HG03280 (cell line): ENCODE data around the gene VTI1A.

Experiments used
- ATAC-seq: cut with Tn5 transposase; IDR thresholded peaks from one replicate; pipeline ENCODE4 v1.9.1; 2021; ENCODE audit warnings: mild to moderate bottlenecking, moderate library complexity; ENCODE audit not compliant: unreplicated experiment

Gene VTI1A

DNA sequence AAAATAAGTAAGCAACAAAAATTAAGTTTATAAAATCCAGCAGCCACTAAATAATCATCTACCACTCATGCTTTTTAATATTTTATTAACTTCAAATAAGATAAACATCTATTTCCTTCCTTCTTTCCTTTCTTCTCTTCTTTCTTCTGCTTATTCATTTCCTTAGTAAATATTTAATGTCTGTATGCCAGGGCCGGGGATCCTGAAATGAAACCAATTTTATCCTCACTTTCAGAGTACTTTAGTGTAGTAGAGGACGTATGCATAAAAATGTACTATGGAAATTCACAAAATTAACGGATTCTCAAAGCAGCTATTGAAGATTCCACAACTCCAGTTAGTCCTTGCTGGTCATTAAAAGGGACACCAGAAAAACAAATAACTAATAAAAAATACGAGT lies 224.7 kb downstream of the VTI1A start:
- no peak for ATAC-seq

DNA sequence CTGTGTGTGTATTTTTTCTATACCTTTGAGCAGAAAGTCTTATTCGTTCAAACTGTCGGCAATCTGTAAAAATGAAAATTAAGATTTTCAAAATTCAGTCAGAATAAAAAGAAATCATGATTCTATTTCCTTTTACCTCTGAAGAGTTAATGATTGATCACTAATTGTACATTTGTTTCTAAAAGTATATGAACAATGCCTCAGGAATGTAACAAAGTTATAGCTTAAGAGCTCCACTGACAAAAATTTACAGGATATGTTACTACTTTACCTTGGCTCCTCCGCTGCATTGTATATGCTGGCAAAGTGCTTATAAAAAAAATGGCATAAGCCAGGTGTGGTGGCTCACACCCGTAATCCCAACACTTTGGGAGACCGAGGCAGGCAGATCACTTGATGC lies 225.7 kb downstream of the VTI1A start:
- no peak for ATAC-seq

DNA sequence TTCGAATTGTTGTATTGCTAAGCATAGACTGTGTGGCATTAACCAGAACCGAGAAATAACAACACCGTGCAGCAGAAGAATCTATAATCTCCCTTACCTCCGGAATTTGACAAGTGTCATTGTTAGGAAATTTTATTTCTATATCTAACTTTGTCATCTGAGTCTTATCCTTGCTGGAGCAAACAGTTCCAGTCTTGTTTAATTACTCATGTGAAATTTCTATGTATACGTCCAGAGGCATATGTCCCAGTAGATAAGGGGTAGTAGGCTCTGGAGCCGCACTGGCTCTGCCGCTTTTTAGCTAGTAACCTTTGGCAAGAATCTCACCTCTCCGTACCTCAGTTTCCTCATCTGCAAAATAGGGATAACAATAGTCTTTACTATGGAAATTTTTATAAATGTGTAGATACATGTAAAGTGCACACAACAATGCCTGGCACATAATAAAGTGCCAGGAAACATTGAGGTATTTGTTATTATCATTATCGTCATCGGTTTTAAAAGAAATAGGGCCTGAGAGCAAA lies 228.6 kb downstream of the VTI1A start:
- no peak for ATAC-seq

DNA sequence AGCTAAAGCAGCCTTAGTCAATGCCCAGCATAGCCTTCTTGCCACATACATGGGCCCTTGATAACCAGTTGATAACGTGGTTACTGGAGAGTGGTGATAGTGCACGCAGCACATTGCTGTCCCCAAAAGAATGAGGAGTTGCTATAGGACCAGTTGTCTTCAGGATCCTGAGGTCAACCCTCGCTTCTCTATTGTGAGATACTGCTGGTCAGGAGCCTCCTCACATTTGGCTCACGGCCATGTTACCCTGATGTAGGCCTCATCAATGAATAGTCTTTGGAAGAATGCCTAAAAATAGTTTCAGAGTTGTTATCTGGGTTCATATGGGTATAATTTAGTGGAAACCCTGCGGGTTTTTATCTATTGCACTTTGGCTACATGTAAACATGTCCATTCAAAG lies 230.7 kb downstream of the VTI1A start:
- ATAC-seq, result no peak

DNA sequence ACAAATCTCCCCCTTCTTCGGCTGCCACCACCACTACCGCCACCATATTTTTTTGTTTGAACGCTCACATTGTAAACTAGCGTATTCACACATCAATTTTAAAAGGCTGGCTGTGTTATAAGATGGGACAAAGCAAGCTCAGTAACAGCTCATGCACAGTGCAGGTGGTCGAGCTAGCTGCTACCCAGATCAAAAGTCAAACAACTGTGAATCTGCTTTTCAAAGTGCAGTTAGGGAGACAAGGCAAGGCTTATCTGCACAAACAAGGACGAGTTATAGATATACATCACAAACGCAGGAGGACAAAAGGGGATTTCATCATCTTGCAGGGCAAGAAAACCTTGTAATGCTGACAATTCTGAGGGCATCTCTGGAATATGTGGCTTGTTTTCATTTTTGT lies 231.6 kb downstream of the VTI1A start:
- no peak for ATAC-seq

DNA sequence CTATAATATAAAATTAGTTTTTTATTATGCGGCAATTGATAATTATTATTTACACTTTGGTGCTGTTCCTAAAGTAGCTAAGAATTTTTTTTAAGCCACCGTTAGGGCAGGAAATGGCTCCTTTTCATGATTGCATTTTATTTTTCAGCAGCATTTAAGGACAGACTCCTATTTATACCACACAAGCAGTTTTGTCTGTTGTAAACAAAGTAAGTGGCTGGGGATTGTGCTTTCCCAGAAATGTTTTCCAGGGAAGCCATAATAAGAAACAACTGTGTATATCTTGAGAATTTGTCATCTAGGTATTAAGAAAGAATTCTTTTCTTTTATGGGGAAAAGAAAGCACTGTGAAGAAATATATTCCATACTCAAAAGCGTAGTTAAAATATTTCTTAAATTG lies 232.0 kb downstream of the VTI1A start:
- ATAC-seq, result no peak

DNA sequence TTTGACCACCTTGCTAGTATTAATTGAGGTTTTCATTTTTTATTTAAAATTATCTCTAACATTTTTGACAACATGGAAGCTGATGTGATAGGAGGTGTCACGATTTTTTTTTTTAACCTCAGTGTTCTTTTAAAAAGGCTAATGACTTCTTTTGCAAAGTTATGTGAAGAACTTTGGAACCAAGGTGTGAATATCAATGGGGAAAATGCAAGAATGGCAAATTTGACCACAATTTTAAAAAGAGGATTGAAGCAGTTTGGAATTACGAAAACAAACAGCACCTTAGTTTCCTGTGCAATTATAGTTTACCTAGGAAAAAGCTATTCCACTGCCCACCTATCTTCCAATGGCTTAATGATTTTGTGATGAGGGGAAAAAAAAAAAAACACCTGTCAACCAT lies 232.4 kb downstream of the VTI1A start:
- ATAC-seq, result no peak

DNA sequence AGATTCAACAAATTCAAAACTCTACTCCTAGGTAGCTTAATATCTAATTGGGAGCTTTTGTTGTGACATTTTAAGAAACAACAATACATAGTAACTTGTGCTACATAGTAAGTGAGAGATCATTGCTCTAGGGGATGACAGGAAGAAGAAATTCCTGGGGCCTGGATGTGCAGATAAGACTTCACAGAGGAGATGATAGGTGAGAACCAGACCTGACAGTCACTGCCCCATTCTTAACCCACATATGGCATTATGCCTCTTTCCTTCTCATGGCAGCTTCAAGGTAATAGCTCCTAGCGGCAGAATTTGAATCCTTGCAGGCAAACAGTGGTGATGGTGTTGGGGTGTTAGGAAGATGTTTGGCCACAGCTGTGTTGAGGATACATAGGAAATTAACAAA lies 233.6 kb downstream of the VTI1A start:
- no peak for ATAC-seq

DNA sequence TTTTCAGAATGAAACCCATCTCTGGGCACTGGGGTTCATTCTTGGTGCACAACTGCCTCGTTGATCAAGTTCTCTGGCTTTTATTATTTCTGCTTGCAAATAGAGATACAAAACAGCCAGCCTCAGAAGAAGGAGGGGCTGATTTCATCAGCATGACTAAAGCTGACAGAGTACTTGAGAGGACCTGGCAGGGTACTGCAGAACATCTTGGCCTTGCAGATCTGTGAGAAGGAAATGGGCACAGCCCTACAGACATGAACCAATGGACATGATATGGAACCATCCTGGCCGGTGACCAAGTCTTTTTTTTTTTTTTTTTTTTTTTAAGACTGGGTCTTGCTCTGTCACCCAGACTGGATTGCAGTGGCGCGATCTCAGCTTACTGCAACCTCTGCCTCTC lies 240.6 kb downstream of the VTI1A start:
- no peak for ATAC-seq

DNA sequence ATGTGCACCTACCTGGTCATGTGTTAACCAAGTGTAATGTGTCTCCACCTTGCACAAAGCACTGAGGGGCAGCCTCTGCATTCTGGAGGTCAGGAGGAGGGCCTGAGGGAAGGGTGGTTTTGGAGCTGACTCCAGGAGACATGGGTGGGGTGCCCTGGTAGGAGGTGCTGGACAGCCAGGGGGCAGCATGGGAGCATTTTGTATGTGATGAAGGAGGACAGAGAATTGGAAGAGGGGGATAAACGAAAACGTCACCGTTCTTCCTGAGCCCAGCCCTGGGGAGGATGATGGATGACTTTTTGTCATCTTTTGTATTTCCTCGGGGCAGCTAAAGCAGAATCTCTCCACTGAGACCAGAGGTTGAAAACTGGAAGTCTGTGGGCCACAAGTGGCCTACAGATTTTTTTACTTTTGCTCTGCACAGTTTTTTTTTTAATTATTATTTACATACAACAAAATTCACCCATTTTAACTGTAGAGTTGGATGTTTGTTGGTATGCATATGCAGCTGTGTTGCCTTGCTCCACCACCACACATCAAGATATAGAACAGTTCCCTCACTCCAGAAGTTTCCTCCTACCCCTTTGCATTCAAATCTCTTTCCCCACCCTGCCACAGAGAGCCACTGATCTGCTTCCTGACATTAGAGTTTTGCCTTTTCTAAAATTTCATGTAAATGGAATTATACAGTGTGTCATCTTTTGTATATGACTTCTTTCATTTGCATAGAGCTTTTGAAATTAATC lies 242.5 kb downstream of the VTI1A start:
- no peak for ATAC-seq

DNA sequence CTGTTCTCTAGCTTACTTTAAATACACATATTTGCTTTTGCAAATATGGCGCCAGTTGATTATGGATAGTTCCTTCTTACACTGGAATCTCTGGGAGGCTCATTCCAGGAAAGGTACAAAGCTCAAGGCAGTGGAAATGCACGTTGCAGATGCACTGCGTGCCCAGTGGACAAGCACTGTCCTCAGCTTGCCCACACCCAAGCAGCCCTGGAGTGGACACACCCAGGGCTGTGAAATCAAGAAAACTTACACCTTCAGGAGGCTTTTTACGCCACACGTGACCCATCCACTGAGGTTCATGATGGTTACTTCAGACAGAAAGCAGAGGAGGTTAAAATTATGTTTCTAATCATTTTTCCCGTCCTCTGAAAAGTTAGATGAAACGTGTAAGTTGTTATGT lies 248.5 kb downstream of the VTI1A start:
- no peak for ATAC-seq

DNA sequence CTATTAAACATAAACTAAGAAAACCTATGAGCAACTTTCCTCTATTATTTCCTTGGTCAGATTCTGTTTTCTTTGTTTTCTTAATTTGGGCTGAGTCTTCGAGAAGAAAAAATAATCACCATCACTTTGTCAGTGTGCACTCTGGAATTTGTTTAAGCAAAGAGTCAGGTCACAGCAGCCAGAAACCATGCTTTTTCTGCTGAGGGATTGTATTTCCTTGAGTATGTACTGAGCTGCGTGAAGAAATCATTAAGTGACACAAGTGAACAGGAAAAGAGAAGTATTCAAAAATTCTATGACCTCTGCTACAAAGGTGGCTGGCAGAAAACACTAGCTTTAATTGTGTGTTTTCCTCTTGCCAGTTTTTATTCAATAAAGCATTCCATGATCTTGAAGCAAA lies 249.6 kb downstream of the VTI1A start:
- no peak for ATAC-seq

DNA sequence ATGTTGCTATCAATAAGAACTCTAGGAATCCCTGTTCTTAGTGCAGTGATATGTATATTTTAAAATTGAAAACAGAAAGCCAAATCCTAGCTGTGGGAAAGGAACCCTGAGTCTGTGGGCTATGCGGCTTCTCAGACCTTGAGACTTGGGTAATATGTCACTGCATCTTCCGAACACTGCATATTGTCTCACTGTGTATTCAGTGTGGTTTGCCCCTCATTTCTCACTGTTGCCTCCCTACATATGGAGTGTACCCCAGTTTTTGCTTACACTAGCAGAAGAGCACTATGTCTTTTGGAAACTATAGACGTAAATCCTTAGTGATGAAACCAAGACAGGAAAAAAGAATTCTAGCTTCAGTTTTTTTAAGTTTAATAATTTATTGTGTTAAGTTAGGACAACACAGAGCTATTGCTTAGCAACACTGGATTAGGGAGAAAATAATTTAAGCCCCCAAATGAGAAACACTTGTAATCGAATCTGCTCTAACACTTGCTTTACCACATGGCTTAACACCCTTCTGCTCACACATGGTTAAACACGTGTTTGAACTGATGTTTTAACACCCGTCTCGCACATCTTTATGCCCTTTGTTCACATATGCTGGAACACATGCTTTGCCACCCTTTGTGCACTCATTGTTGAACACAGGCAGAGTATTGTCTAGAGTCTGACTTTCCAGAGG lies 251.3 kb downstream of the VTI1A start:
- ATAC-seq, result no peak

DNA sequence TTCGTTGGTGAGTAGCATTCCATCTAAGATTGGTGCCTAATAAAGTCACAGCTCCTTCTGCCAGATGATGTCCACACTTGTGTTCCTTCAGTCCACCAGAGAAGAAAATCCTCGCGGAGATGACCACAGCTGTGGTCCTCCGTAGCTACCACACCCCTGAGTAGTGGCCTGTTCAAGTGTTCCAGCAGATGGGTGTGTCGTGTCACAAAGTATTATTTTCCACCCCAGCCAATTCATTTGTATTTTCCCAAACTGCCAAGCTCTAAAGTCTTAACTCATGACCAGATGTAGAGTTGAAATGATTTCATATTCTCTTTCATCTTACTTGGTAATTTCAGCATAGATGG lies 251.8 kb downstream of the VTI1A start:
- no peak for ATAC-seq

DNA sequence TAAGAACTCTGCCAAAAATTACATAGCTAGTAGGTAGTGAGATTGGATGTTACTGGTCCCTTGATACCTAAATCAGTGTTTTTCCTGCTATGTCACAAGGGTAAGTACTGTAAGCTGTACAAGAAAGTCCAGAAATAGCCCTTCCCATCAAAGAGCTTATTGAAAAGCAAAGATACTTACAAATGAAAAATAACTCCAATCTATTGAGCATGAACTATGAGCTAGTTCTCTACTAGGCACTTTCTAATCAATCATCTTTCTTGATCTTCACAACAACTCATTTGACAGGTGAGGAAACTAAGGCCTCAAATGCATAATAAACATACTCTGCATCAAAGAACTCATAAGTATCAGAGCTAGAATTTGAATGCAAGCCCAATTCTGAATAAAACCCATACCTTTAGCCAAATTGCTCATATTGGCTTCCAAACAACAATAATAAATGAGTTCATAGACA lies 253.2 kb downstream of the VTI1A start:
- ATAC-seq, result no peak

DNA sequence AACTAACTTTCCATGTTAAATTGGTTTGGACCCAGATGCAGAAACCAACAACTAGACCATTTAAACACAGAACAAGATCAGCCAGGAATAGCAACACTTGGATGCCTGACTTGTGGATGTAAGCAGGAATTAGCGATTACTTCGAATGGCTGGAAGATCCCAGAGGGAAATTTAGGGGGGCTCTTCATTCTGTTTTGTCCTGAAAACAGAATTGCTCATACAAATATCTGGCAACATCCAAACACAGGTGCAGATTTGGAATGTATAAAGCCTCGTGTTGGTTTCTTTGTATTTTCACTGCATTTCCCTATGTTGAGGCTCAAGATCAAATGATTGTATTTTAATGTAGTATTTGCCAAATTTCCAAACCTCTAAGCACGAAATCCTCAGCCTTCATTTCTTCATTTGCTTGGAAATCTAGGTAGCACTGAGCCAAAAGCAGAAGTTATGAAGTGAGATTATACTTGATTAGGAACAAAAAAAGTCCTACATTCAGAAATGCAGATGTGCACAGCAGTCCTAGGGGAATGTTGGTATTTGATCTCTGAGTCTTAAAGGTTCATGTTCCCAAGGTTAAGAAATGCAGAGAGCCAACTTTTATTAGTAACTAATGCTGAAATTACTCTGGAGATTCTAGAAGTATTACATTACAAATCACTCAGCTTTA lies 254.3 kb downstream of the VTI1A start:
- ATAC-seq, result no peak

DNA sequence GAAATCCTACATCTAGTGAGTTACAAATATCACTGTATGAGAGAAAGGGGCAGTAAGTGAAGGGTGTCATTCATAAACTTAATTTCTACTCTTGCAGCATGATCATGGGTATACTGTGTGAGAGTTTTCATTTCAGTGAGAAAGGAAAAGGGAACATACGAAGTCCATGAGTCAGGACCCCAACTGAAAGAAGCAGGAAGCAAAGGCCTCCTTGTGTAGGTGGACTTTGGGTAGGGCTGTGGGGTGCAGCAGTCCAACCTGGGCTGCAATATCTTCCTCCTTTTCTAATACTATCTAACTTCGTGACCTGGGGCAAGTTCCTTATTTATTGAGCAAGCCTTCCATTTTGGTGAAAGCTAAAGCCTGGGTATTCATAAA lies 254.9 kb downstream of the VTI1A start:
- ATAC-seq, result no peak

DNA sequence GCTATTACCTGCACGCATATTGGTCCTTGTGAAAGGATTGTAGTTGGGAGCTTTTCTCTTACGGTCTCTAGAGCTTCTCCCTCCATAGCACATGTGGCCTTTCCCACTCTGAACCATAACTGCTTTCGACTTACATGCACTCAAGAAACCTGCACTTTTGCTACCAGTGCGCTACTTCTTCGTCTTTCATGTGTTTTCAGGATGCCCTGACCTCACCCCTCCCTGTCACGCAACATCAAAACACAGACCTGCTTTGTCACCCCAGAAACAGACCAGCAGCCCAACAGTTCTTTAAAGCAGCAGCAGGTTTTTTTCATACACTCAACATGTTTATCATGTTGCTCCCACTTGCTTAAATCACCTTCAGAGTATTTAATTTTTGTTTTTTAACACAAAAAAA lies 259.6 kb downstream of the VTI1A start:
- ATAC-seq, result no peak

DNA sequence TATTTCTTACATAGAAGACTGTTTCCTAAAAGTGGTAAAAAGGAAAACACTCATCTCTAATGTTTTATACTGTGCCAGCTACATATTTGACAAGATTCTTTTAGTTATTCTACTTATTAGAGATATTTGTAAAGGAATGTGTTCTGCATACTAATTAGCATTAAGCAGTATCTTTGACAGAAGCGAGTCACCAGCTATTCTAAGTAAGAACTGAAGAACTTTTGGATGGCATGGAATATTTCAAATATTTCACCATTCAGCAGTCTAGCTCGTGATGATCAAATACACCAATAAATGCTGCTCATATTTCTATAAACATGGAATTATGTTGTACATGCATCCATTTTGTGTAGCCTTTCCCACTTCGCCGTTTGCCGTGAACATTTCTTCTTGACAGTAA lies 261.4 kb downstream of the VTI1A start:
- no peak for ATAC-seq

DNA sequence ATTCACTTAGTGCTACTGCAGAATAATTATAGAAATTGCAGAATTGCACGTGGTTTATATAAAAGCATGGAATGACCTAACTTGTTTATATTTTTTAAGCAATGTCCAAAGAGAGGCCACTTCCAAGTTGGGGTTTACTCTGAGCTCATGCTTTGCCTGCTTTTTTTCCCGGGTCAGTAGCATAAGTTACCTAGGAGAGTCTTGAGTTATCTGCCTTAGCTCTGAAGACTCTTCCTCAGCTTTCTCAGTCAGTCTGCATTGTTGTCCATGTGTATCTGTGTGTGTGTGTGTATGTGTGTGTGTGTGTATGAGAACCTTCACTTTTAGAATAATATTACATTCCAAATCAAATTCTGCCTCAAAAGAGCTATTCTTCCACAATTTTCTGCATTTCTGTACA lies 263.5 kb downstream of the VTI1A start:
- no peak for ATAC-seq

DNA sequence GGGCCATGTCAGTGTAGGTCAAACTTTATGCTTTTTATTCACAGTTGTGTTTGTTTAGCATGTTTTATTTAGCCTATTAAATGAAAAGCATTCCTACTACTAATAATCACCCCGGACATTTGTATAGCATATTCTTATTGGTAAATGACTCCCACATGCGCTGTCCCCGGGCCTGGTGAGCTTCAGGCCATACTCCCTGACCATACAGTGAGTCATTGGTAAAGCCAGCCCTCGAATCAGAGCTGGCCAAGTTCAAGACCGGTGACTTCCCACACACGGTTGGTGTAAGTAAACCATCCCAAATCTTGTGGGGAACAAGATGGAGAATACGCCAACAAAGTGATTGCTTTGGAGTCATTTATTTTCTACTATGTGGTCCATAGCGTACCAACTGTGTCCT lies 264.4 kb downstream of the VTI1A start:
- no peak for ATAC-seq

DNA sequence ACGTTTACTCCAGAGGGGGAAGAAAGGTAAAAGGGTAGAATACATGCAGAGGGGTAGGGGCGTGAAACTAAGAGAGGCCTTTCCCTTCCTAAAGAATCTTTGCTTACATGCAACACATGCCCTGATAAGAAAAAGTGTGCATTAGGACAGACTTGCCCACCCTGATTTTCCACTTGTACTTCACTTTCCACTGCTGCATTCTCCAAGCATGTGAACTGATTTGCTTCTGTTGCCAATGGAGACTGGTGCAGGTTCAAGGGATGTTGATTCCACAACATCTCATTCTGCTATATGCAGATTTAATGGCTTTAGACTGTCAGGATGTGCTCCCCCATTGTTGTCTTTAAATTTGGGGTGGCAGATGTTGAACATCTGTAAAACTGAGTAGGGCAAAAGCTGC lies 265.5 kb downstream of the VTI1A start:
- no peak for ATAC-seq
